HG03442 (cell line): Measurements from ENCODE around the gene CAV3.
A peak's percentile ranks its signal among the peaks of the same experiment; 100 is the strongest.
"Not testable (repeated sequence)": the region's sequence is repeated elsewhere in the genome, so short reads cannot be mapped to it uniquely, and the experiment has no call there.

Experiments used
- ATAC-seq: cut with Tn5 transposase; IDR thresholded peaks from one replicate; pipeline ENCODE4 v1.9.1; 2021; ENCODE audit warnings: mild to moderate bottlenecking, moderate library complexity; ENCODE audit not compliant: unreplicated experiment

Gene CAV3

GRCh38 chr3:8733332-8734094, at the start of gene CAV3:
Gene CAV3 (plus strand): TSS chr3:8733802. CDS start chr3:8733877, 75 bp downstream.
- no peak for ATAC-seq

DNA sequence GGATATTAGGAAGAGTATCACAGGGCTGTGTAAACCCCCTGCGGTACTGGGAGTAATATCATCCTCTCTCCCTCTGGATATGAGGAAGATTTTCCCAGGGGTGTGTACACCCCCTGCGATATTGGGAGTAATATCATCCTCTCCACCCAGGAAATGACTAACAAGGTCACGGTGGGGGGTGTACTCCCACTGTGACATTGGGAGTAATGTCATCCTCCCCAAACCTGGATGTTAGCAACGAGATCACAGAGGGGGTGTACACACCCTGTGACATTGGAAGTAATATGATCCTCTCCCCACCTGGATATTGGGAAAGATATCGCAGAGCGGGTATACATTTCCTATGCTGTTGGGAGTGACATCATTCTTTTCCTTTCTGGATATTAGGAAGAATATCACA, 48.6 kb upstream of the CAV3 start:
- not testable (repeated sequence) for ATAC-seq

GRCh38 chr3:8691295-8691694, 42.3 kb upstream of the CAV3 start:
- ATAC-seq = not testable (repeated sequence)

- no peak for ATAC-seq
These were observed 31.0 kb upstream of the CAV3 start for GRCh38 chr3:8702560-8702959.

DNA sequence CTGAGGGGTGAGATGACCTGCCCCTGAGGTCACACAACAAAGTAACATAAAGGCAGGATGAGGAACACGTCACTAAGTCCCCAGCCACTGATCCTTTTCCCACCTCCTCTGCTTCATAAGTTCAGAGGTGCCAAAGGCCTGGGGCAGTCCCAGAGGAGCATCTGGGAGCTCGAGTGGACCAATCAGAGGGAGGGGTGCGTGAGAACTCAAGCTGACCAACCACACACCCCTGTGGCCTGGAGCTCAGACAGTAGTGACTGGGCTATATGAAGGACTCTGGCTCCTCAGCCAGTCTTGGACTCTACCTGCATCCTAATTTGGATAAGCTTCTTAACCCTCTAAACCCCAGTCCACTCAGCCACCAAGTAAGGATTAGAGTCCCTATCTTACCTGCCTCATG, 28.0 kb upstream of the CAV3 start:
- ATAC-seq = no peak

GRCh38 chr3:8709287-8709686, 24.3 kb upstream of the CAV3 start:
- ATAC-seq = no peak

DNA sequence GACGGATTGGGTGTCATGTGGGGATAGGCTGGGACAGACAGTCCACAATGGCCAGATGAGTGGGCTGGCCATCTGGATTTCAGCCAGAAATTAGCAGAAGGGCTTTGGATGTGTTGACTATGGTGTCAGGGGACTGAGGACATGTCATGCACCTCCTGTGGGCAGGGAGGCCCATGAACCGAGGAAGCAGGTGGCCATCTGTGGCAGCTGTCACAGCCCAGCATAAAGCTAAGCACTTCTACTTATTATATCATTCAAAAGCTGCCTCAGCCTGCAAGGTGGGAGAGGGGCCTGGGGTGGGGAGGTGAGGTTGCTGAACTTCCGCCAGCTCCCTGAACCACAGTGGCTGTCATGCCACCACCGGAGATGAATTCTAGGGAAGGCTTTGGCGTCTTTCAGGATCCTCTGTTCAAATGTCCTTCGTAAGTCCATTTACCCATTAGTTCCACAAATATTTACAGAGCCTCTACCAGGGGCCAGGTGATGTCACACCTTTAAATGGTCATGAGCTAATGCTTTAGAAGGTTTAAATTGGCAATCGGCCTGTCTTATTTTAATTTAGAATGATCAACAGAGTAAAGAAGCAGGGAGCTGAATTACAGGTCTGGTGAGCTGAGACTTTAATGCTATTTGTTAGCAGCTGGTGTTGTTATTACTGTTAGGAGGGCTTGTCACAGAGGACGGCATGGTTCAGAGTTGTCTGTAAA, 23.6 kb upstream of the CAV3 start:
- ATAC-seq = no peak

DNA sequence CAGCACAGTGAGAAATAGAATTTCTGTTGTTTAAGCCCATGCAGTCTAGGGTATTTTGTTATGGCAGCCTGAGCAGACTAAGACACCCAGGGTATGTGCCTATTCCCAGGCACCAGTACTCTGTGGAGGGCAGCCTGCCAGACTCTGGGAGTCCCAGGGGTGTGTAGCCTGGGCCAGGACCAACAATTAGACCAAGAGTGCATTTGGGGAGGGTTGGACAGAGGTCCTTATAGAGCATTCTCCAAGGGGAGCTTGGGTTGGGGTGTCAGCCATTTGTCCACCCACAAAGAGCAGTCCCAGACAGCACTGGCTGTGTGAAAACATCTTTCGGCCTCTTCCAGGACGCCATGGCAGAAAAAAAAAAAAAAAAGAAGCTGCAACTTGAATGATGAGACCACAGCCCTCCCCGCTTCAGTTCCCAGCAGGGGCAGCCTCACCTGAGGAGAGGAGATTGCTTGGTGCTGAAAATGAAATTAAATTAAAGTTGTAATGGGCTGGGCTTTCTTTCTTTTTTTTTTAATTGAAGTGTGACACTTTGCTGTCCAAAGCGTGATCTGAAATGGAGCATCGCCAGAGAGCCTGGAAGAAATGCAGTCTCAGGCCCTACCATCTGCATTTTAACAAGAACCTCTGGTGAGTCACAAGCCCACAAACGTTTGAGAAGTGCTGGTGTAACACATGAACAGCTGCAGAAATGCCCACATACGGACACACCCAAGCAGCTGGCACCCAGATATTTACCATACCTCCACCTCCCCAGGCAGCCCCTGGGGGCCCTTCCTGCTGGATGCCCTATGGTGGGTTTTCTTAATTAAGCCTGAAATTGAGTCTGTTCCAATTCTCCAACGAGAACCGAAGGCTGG, 21.3 kb upstream of the CAV3 start:
- no peak for ATAC-seq

DNA sequence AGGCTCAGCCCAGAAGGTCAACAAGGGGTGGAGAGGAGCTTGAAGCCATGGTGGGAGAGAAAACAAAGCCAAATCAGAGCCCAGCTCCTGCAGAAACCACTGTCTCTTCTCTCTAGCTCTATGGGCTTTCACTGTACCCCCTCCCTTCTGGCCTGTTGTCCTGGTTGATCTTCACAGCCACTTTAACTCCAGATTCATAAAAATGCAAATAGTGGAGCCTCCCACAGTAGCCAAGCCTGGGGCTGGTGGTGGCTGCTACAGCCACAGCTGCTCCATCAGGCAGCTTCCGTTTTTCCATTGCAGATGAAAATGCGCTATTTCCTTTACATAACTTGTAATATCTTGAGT, 20.7 kb upstream of the CAV3 start:
- no peak for ATAC-seq

- ATAC-seq = peak; percentile 77
These were observed 19.5 kb upstream of the CAV3 start for GRCh38 chr3:8713901-8714759.

GRCh38 chr3:8715757-8716156, 17.8 kb upstream of the CAV3 start:
- ATAC-seq = not testable (repeated sequence)

DNA sequence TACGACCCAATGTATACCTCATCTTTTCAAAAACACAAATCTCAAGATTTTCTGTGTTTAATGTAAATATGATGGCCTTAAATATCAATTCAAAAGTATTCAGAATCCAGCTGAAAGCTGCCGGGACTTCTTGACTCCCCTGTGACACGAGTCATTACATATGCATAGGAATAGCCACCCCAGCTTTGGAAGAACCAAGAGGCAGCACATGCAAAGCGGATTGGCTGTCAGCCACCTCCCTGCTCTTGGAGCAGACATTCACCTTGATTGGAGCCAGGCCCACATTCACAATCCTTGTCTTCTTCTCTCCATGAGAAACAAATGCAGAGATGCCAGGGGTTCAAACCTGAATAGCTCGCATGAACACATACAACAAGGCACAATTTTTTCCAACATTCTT, 10.8 kb upstream of the CAV3 start:
- no peak for ATAC-seq

DNA sequence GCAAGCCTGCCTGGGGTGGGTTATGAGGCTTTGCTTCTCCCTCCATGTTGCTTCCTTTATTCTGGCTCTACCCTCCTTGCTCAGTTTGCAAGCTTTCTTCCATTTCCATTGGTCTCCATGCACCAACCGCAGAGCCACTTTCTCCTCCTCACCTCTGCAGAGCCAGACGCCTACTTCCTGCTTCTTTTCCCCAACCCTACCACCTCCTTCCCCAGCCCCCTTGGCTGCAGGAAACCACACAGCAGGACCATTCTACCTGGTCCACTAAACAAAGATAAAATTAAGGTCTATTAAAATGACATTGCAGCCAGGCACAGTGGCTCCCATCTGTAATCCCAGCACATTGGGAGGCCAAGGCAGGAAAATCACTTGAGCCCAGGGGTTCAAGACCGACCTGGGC, 10.0 kb upstream of the CAV3 start:
- ATAC-seq = no peak

GRCh38 chr3:8724108-8724752, 9.4 kb upstream of the CAV3 start:
- no peak for ATAC-seq

- ATAC-seq = no peak
These were observed 5.7 kb upstream of the CAV3 start for GRCh38 chr3:8727605-8728512.

DNA sequence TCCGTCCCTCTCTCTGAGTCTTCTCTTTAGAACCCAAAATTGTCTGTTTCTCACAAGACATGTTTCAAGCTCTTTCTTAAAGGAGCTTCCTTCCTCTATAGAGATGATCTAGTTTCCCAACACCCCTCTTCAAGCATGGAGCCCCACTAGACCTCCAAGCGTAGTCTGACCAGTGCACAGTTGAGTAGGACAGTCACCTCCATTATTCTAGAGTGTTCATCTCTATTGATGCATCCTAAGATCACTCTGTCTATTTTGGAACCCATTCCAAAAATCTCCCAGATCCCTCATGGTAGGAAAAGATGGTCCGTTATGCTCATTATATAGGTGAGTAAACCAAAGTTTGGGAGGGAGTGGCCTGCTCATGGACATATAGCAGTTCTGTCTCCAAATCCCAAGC, 4.1 kb upstream of the CAV3 start:
- ATAC-seq = no peak

- ATAC-seq = no peak
These were observed 2.9 kb upstream of the CAV3 start for GRCh38 chr3:8730656-8731055.

- no peak for ATAC-seq
These were observed 1.2 kb upstream of the CAV3 start for GRCh38 chr3:8732413-8732812.
